Nephron progenitor cell (in vitro differentiated cells): ENCODE results near the gene IZUMO1R.
"Not testable (repeated sequence)": the region's sequence is repeated elsewhere in the genome, so short reads cannot be mapped to it uniquely, and the experiment has no call there.

Experiments
- DNase-seq: peaks from one replicate; pipeline ENCODE4 v3.0.0; 2021
- H3K27ac Mint-ChIP-seq: 2 replicates; pipeline ENCODE4 v1.8.0; 2021; ENCODE audit warnings: mild to moderate bottlenecking, moderate library complexity, mixed read lengths
- H3K27me3 Mint-ChIP-seq: 2 replicates; pipeline ENCODE4 v1.8.0; 2021; ENCODE audit warnings: mild to moderate bottlenecking, low read depth, mixed read lengths; ENCODE audit not compliant: poor library complexity
- H3K36me3 Mint-ChIP-seq: 2 replicates; pipeline ENCODE4 v1.8.0; 2021; ENCODE audit warnings: low read depth, mixed read lengths
- H3K4me1 Mint-ChIP-seq: 2 replicates; pipeline ENCODE4 v1.8.0; 2021; ENCODE audit warnings: mixed read lengths
- H3K4me3 Mint-ChIP-seq: 2 replicates; pipeline ENCODE4 v1.8.0; 2021; ENCODE audit warnings: mild to moderate bottlenecking, moderate library complexity, mixed read lengths
- H3K9me3 Mint-ChIP-seq: 2 replicates; pipeline ENCODE4 v1.8.0; 2021; ENCODE audit warnings: mild to moderate bottlenecking, moderate library complexity, mixed read lengths
- TF ChIP-seq, protein P1 (sequence below): fragments of 200-600 bp; sonication (generic); IDR thresholded peaks from 2 replicates; pipeline ENCODE4 v1.5.0; 2021; ENCODE audit warnings: antibody characterized with exemption

The IZUMO1R gene

GRCh38 chr11:94303966-94304958 lies at the start of gene IZUMO1R:
Gene IZUMO1R (plus strand): TSS chr11:94304580. CDS start chr11:94305637, 1,057 bp downstream.
- Mint-ChIP-seq H3K27me3 (peaks cover 8% of the 10 kb centered on the region), H3K4me3 (no peak within 1 kb of the TSS), H3K9me3 (no peaks in the 10 kb centered on the region), H3K36me3 (no peaks in the 10 kb centered on the region), H3K27ac (no peak within 1 kb of the TSS), H3K4me1 (peaks cover 7% of the 10 kb centered on the region)
- TF ChIP-seq, protein P1, sequence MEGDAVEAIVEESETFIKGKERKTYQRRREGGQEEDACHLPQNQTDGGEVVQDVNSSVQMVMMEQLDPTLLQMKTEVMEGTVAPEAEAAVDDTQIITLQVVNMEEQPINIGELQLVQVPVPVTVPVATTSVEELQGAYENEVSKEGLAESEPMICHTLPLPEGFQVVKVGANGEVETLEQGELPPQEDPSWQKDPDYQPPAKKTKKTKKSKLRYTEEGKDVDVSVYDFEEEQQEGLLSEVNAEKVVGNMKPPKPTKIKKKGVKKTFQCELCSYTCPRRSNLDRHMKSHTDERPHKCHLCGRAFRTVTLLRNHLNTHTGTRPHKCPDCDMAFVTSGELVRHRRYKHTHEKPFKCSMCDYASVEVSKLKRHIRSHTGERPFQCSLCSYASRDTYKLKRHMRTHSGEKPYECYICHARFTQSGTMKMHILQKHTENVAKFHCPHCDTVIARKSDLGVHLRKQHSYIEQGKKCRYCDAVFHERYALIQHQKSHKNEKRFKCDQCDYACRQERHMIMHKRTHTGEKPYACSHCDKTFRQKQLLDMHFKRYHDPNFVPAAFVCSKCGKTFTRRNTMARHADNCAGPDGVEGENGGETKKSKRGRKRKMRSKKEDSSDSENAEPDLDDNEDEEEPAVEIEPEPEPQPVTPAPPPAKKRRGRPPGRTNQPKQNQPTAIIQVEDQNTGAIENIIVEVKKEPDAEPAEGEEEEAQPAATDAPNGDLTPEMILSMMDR = no peak
- no peak for DNase-seq

DNA sequence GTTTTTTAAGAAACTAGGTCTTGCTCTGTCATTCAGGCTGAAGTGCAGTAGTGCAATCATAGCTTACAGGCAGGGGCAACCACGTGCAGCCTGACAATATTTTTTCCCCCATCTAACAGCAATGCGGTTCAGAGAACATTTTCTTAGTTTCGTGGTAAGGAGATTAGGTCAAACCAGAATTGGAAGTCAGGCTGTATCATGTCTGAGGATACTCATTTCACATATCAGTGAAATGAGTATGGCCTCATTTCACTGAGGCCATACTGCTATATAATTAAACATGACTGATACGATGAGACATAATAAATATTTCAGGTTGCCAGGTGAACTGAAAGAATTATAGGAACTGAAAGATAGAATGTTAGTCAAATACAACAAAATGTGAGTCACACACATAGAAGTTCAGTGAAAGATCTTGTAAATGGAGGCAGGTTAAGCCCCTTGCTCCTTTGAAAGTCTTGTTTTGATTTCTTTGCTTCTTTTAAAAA lies 32.5 kb upstream of the IZUMO1R start:
- DNase-seq = no peak
- Mint-ChIP-seq H3K9me3 (peaks cover 16% of the 10 kb centered on the region), H3K27me3 (peaks cover 7% of the 10 kb centered on the region), H3K36me3 (no peaks in the 10 kb centered on the region), H3K4me3 (no peak overlapping the region), H3K27ac (no peak overlapping the region), H3K4me1 (no peaks in the 10 kb centered on the region)
- TF ChIP-seq, protein P1 = no peak

DNA sequence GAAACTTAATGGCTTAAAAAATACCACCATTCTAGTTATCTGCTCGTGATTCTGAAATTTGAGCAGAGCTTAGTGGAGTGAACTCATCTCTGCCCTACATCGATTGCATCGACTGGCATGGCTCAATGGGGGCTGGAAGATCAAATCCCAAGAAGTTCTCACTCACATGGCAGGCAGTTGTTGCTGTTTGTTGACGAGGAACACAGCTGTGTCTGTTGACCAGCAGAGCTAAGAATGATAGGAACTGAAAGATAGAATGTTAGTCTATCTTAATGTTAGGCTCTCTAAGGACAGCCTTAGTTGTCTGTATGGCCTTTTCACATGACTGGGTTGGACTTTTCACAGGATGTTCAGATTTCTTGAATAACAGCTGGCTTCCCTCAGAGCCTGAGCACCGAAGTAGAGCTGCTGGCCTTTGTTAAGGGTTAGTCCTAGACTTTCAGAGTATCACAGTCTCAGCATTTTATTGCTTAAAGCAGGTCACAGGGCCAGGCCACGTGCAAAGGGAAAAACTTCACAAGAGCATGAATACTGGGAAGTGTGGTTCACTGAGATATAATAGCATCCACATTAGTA lies 31.6 kb upstream of the IZUMO1R start:
- H3K4me1 Mint-ChIP-seq = no peaks in the 10 kb centered on the region
- TF ChIP-seq, protein P1 = no peak
- no peaks in the 10 kb centered on the region for H3K36me3 Mint-ChIP-seq
- peaks cover 16% of the 10 kb centered on the region for H3K9me3 Mint-ChIP-seq
- peaks cover 7% of the 10 kb centered on the region for H3K27me3 Mint-ChIP-seq
- no peak overlapping the region for H3K27ac Mint-ChIP-seq
- DNase-seq = no peak
- H3K4me3 Mint-ChIP-seq = no peak overlapping the region

DNA sequence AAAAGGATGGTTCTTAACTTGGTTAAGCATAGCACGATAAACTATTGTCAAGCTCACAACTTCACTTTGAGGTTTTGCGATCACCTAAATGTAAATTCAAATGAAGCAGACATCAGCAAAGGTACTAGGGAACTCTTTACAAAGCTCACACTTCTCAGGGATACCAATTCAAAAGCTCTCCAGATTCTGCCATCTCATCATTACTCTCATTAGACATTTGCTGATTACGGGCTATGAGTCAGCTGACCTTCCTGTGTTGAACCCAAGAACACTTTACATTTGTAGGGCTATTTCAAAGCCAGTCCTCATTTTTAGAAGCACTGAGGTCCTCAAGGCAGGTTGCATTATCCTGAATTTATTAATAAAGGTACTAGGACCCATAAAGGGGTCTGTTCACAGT lies 28.4 kb upstream of the IZUMO1R start:
- Mint-ChIP-seq H3K4me3 (no peak overlapping the region), H3K4me1 (peaks cover 3% of the 10 kb centered on the region), H3K9me3 (no peaks in the 10 kb centered on the region), H3K36me3 (no peaks in the 10 kb centered on the region), H3K27me3 (peaks cover 6% of the 10 kb centered on the region), H3K27ac (no peak overlapping the region)
- no peak for DNase-seq
- TF ChIP-seq, protein P1 = no peak

GRCh38 chr11:94276943-94277342 lies 27.4 kb upstream of the IZUMO1R start:
- TF ChIP-seq, protein P1 = no peak
- no peak overlapping the region for H3K4me3 Mint-ChIP-seq
- H3K27ac Mint-ChIP-seq = no peak overlapping the region
- peaks cover 3% of the 10 kb centered on the region for H3K4me1 Mint-ChIP-seq
- H3K36me3 Mint-ChIP-seq = no peaks in the 10 kb centered on the region
- H3K27me3 Mint-ChIP-seq = peaks cover 6% of the 10 kb centered on the region
- no peaks in the 10 kb centered on the region for H3K9me3 Mint-ChIP-seq
- no peak for DNase-seq

GRCh38 chr11:94278207-94278606 lies 26.2 kb upstream of the IZUMO1R start:
- not testable (repeated sequence) for H3K27me3 Mint-ChIP-seq, H3K9me3 Mint-ChIP-seq, H3K4me1 Mint-ChIP-seq

More at GRCh38 chr11:94278207-94278606, 26.2 kb upstream of the IZUMO1R start:
- H3K36me3 Mint-ChIP-seq, H3K4me3 Mint-ChIP-seq, DNase-seq, H3K27ac Mint-ChIP-seq: not testable (repeated sequence)
